T47D (cell line): Measurements from ENCODE around the gene LSM3.

Experiments
- DNase-seq, 2 experiments: peaks; one replicate each; pipeline versions ENCODE4 v3.0.0 to v3.0.0-alpha.2; 2011 to 2012; ENCODE audit warnings: low read depth in 1 of 2, low spot score in 1 of 2
- JUND ChIP-seq: IDR thresholded peaks from 2 replicates; pipeline ENCODE4 v1.6.1; 2012; ENCODE audit warnings: low read depth
- in situ Hi-C: cut with HindIII; loops from 2 replicates; pipeline ENCODE4 v1.10.0; 2016; ENCODE audit warnings: low sequenced_read_pairs, low pct_unique_long_range_greater_than_20kb

LSM3 gene

DNA sequence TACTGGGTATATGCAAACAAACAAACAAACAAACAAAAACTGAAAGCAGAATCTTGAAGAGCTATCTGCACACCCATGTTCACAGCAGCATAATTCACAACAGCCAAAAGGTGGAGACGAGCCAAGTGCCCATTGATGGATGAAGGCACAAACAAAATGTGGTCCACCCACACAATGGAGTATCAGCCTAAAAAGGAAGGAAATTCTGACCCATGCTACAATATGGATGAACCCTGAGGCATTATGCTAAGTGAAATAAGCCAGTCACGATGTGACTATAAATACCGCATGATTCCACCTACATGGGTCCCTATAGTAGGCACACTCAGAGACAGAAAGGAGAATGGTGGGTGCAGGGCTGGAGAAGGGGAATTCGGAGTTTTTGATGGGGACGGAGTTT, 24.3 kb upstream of the LSM3 start:
- in situ Hi-C loops, result no loop called here
- DNase-seq, result no peak
- no peak for TF ChIP-seq JUND

DNA sequence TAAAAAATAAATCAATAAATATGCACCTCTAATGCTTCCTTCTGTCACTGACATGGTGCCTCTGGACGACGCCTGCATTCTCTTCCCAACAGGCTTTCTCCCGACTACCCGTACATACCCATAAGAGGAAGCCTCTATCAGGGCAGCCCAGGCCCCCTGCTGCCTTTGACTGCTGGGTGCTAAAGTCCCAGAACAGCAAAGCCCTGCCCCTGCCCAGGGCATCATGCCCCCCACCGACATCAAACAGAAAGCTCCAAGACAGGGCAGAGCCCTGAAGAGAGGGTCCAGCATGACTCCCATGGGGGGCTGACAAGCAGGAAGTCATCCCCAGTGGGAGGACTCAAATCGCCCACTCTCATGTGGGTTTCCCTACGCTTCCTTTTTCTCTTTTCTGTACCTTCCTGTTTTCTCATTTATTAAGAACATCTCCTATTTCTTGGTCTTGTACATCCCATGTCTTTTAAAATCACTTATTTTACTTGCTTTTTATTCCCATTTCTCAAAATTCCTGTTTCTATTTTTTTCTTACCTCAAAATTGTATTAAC, 23.6 kb upstream of the LSM3 start:
- DNase-seq, result no peak

DNA sequence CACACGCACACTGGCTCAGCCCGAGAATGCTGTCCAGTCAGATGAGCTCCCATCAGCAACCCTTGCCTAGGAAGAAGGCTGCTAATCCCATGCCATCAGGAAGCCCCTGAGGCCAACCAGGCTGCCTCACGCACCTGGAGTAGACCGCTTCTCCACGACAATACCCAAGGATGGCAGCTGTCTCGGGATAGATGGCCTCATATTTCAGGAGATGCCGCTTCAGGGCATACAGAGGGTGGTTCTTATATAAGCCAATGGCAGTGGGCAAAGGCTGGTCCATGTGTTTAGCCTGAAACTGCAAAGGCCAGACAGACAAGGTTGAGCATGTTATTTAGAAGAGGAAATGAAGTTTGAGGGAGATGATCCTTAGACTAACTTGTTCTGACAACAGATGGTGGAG, 22.4 kb upstream of the LSM3 start:
- in situ Hi-C loops, result no loop called here
- DNase-seq, result no peak
- no peak for TF ChIP-seq JUND

More for the DNA sequence above, 23.6 kb upstream of the LSM3 start:
- in situ Hi-C loops, result no loop called here
- no peak for TF ChIP-seq JUND

DNA sequence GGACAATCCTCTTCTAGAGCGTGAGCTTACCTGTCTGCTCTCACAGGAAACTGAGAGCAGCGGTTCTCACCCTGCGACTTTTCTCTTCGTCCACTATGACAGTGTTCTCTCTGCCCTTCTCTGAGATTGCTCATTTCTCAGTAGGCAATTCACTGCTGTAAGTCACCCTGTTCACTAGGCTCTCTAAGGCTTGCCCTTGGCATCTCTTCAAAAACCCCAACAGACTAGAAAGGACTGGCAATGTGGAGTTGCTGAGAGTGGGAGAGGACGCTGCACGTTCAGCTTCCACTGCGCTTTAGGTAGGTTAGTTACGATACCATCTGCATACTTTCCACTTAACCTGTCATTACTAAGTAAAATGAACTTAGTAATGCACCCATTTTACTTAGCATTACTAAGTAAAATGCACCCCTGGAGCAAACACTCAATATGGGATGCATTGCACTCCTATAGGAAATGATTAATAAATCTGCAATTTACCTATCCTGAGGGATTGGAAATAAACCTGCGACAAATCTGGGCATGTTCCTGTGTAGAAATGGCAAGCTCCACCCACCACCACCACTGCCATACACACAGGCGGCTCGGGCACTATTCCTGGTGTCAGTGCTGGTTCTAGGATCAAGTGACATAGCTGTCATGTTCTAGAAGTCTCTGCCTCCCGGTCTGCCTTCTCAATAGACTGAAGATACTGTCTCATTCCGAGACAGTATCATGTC, 21.6 kb upstream of the LSM3 start:
- in situ Hi-C loops, result no loop called here
- no peak for DNase-seq
- TF ChIP-seq JUND, result no peak

DNA sequence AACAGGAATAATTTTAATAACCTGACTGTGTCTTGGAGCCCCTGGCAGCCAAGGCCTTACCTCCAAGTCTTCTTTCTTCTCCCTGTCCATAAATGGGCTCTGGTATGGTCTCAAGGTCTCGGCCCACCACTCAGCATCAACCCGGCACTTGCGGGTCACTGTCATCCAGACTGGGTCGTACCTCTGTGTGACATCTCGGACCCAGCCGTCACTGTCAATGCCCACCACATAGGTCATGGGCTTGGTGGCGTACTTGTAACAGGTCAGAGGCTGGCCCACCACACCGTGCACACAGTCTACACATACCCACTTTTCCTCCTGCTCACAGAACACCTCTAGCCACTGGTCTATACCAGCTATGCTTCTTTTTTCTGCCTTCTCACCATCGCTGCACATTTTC, 20.7 kb upstream of the LSM3 start:
- DNase-seq, result no peak
- TF ChIP-seq JUND, result no peak
- in situ Hi-C loops, result no loop called here

DNA sequence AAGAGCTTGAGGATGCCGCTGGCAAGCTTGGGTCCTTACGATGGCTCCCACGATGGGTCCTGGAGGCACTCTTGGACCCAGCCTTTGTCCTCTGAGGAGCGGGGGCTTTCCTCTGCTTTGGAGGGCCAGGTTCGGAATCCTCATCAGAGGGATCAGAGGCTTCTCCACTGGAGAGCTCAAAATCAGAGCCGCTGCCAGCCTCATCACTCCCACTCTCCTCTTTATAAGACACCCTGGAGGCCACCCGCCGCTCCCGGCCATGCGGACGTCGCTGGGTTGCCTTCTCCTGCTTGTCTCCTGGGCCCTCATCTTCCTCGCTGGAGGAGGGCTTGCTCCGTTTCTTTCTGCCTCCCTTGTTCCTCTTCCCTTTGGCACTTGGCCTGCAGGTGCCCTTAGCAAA, 20.2 kb upstream of the LSM3 start:
- TF ChIP-seq JUND, result no peak
- in situ Hi-C loops, result no loop called here
- DNase-seq, result no peak

DNA sequence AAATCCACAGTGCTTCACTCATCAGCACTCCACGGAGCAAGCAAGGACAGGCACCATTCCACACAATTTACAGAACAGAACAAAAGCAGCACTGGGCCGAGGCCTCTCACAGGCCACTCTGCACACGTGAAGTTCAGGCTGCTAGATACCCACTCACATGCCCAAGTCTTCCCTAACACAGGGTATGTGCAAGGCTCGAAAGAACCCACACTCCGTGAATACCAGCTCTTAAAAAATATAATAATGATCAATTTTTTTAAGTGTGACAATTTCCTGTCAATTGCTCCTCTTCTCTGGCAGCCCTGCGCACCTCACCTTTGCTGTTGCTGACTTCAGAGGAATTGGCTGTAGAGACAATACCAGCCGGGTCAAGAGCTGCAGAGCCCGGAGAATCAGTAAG, 19.2 kb upstream of the LSM3 start:
- DNase-seq, result no peak
- in situ Hi-C loops, result no loop called here
- no peak for TF ChIP-seq JUND

DNA sequence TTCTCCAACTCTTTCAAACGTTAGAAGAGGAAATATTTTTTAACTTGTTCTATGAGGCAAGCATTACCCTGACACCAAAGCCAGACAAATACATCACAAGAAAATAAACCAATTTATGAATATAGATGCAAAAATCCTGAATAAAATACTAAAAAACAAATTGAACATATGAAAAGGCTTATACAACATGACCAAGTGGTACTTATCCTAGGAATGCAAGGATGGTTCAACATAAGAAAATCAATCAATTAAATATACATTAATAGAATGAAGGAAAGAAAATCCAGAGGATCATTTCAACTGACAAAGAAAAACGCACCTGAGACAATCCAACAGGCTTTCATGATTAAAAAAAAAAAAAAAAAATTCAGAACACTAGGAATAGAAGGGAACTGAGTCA, 17.3 kb upstream of the LSM3 start:
- no peak for TF ChIP-seq JUND
- in situ Hi-C loops, result no loop called here
- no peak for DNase-seq

DNA sequence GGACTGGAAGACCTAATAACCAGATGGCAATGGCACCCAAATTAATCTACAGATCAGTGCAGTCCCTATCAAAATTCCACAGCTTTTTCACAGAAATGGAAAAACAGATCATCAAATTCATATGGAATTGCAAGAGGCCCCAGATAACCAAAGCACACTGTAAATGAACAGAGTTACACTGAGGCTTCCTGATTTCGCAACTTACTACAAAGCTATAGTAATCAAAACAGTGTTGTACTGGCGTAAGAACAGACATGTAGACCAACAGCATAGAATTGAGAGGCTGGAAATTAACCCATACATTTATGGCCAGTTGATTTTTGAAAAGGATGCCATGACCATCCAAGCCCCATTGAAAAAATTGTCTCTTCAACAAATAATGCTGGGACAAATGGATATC, 16.4 kb upstream of the LSM3 start:
- in situ Hi-C loops, result no loop called here
- DNase-seq, result no peak
- no peak for TF ChIP-seq JUND

DNA sequence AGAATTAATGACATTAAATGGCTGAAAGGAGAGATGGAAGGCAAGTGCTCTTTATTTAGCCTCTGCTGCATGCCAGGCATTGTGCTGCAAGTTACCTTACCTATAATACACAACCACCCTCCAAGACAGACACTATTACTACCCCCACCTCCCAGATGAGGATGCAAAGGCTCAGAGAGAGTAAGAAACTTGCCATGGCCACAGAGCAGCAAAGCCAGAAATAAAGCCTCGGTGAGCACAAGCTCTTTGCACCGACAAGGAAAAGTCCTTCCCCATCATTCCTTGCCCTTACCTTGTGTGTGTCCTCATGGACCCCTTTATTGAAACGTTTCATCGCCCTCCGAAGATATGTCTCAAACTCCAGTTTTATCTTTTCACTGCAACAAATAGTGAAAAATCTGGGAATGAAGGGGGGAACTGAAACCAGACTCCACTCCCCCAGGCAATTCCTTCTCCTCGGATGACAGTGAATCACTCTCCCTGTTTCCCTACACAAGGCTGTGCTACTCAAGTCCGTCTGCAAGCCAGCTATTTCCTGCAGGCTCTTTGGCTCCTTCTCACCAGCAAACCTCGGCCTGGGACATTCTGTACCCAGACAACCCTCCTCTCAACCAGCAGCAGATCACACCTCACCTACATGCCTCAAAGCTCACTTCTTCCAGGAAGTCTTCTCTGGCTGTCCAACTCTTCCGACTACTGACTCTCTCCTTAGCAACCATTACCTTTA, 11.6 kb upstream of the LSM3 start:
- DNase-seq, result no peak
- no peak for TF ChIP-seq JUND
- in situ Hi-C loops, result no loop called here

DNA sequence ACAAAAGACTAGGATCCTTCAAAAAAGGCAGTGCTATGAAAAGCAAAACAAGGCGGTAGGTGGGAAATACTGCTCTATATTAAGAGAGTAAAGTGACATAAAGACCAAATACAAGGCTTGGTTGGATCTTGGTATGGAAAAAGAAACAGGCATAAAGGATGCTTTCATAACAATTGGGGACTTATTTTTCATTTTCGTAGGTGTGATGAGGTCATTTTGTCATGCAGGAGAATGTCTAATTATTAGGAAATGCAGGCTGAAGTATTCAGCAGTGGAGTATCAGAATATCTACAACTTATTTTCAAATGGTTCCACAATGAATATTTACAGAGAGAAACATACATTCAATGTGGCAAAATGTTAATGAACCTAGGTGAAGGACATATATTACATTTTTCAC, 9.2 kb upstream of the LSM3 start:
- in situ Hi-C loops, result no loop called here
- no peak for DNase-seq
- no peak for TF ChIP-seq JUND

DNA sequence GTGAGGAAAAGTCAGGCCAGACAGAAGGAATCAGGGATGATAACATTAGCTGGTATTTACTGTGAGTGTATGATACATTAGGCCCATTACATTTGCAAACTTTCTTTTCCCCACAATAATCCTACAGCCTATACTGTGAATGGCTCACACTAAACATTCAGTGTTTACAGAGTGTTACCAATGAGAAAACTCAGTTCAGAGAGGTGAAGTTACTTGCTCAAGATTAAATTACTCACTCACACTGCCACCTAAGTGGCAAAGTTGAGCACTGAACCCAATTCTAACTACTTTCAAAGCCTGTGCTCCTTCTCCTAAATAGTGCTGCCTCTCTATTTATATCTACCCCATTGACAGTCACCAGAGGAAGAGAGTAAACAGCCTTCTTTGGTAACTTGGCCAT, 8.7 kb upstream of the LSM3 start:
- no peak for DNase-seq
- no peak for TF ChIP-seq JUND
- in situ Hi-C loops, result no loop called here

DNA sequence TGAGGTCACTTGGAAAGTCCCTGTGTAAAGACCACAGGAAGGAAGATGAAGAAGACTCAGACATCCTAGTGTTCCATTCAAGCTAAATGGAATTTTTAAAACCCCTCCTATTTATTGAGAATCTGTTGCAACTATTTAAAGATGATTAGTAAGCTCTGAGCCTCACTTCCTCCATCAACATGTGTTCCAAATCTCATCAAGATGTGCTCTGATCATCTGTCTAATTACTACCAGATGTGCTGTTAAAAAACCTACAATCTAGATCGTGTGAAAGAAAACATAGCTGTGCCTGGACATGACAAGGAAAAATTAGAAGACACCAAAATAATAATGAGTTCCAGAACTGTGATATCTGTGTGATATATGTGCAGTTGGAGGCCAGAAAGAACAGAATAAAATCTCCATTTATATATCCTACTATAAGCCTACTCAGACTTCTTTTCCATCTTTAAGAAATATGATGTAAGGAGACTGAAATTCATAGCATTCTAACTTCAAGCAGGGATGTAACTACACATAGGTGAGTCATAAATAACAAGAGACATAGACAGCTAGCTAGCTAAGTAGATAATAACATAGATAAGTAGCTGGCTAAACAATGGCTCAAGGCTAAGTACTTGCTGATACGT, 8.0 kb upstream of the LSM3 start:
- in situ Hi-C loops, result no loop called here
- no peak for DNase-seq
- no peak for TF ChIP-seq JUND
